Neural progenitor cell (in vitro differentiated cells): ENCODE measurements around the gene LTBP2.

Experiments
- EZH2phosphoT487 ChIP-seq: fragments of 200-600 bp; sonication (generic); IDR thresholded peaks from 2 replicates; pipeline ENCODE4 v1.6.1; 2017; ENCODE audit warnings: antibody characterized with exemption
- TF ChIP-seq, protein P1 (sequence below): fragments of 200-600 bp; sonication (generic); IDR thresholded peaks from 2 replicates; pipeline ENCODE4 v1.5.1; 2017; ENCODE audit warnings: antibody characterized with exemption, mild to moderate bottlenecking

GRCh38 chr14:74595006-74595735 is 16.9 kb downstream of the LTBP2 start:
- TF ChIP-seq, protein P1, sequence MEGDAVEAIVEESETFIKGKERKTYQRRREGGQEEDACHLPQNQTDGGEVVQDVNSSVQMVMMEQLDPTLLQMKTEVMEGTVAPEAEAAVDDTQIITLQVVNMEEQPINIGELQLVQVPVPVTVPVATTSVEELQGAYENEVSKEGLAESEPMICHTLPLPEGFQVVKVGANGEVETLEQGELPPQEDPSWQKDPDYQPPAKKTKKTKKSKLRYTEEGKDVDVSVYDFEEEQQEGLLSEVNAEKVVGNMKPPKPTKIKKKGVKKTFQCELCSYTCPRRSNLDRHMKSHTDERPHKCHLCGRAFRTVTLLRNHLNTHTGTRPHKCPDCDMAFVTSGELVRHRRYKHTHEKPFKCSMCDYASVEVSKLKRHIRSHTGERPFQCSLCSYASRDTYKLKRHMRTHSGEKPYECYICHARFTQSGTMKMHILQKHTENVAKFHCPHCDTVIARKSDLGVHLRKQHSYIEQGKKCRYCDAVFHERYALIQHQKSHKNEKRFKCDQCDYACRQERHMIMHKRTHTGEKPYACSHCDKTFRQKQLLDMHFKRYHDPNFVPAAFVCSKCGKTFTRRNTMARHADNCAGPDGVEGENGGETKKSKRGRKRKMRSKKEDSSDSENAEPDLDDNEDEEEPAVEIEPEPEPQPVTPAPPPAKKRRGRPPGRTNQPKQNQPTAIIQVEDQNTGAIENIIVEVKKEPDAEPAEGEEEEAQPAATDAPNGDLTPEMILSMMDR = no peak
- no peak for TF ChIP-seq EZH2phosphoT487
